Loucy (cell line): ENCODE measurements around the gene DDR1.
"Not testable (repeated sequence)": the region's sequence is repeated elsewhere in the genome, so short reads cannot be mapped to it uniquely, and the experiment has no call there.

Source experiments
- H2AFZ ChIP-seq: fragments of 200-600 bp; sonication (generic); 2 replicates; pipeline ENCODE4 v1.6.0; 2016; ENCODE audit warnings: antibody characterized with exemption, mild to moderate bottlenecking, low read length, moderate library complexity
- H3F3A ChIP-seq: fragments of 200-600 bp; 2 replicates; pipeline ENCODE4 v1.6.0; 2016; ENCODE audit warnings: antibody characterized with exemption, low read depth, mild to moderate bottlenecking
- H3K27me3 ChIP-seq: fragments of 200-600 bp; sonication (generic); 2 replicates; pipeline ENCODE4 v1.6.1; 2014; ENCODE audit warnings: low read length, mild to moderate bottlenecking; ENCODE audit not compliant: insufficient read depth, poor library complexity, severe bottlenecking
- H3K36me3 ChIP-seq: fragments of 200-600 bp; sonication (generic); 2 replicates; pipeline ENCODE4 v1.6.1; 2016; ENCODE audit warnings: low read length; ENCODE audit not compliant: insufficient read depth
- H3K4me1 ChIP-seq: fragments of 200-600 bp; sonication (generic); 2 replicates; pipeline ENCODE4 v1.5.1; 2014; ENCODE audit warnings: low read length, mild to moderate bottlenecking; ENCODE audit not compliant: insufficient read depth, poor library complexity, severe bottlenecking
- H3K4me2 ChIP-seq: fragments of 200-600 bp; sonication (generic); 2 replicates; pipeline ENCODE4 v1.6.0; 2014; ENCODE audit warnings: antibody characterized with exemption, low read length, low read depth, mild to moderate bottlenecking; ENCODE audit not compliant: poor library complexity, severe bottlenecking
- H3K4me3 ChIP-seq: fragments of 200-600 bp; sonication (generic); 2 replicates; pipeline ENCODE4 v1.5.1; 2014; ENCODE audit warnings: low read length, mild to moderate bottlenecking, mixed read lengths; ENCODE audit not compliant: poor library complexity, severe bottlenecking
- H3K79me2 ChIP-seq: fragments of 200-600 bp; sonication (generic); 2 replicates; pipeline ENCODE4 v1.6.1; 2014; ENCODE audit warnings: low read length; ENCODE audit not compliant: insufficient read depth
- H3K9ac ChIP-seq: fragments of 200-600 bp; sonication (generic); 2 replicates; pipeline ENCODE4 v1.6.0; 2014; ENCODE audit warnings: mild to moderate bottlenecking, low read depth, low read length, moderate library complexity; ENCODE audit not compliant: poor library complexity, severe bottlenecking
- H3K9me2 ChIP-seq: fragments of 200-600 bp; sonication (generic); replicated peaks from 2 replicates; pipeline ENCODE4 v1.6.1; 2016; ENCODE audit warnings: low read depth, low read length, mixed read lengths
- H3K9me3 ChIP-seq: fragments of 200-600 bp; sonication (generic); 2 replicates; pipeline ENCODE4 v1.6.1; 2014; ENCODE audit warnings: mild to moderate bottlenecking, antibody characterized with exemption, low read length, low read depth; ENCODE audit not compliant: insufficient read depth
- H4K20me1 ChIP-seq: fragments of 200-600 bp; sonication (generic); 2 replicates; pipeline ENCODE4 v1.6.0; 2014; ENCODE audit warnings: antibody characterized with exemption, low read length, mild to moderate bottlenecking; ENCODE audit not compliant: insufficient read depth, poor library complexity, severe bottlenecking
- CTCF ChIP-seq: fragments of 200-600 bp; sonication (generic); conservative IDR thresholded peaks from 2 replicates; pipeline ENCODE4 v1.5.1; 2014; ENCODE audit warnings: mild to moderate bottlenecking, antibody characterized with exemption, low read length
- EZH2phosphoT487 ChIP-seq: fragments of 200-600 bp; IDR thresholded peaks from 2 replicates; pipeline ENCODE4 v1.6.1; 2018; ENCODE audit warnings: antibody characterized with exemption, mild to moderate bottlenecking, moderate library complexity, borderline replicate concordance

Gene DDR1

DNA sequence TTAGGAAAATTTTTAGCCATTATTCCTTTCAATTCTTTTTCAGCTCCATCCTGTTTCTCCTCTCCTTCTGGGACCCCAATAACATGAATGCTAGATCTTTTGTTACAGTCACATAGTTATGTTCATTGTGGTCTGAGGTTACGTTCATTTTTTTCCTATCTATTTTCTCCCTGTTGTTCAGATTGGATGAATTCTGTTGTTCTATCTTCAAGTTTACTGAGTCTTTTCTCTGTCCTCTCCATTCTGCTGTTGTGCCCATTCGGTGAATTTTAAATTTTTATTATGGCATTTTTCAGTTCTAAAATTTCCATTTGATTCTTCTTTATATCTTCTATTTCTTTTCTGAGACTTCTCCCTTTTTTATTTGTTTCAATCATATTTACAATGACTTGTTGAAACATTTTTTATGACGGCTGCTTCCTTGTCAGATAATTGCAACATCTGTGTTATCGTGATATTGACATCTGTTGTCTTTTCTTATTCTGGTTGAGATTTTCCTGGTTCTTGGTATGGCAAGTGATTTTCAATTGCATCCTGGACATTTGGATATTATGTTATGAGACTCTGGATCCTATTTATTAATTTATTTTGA, 12.6 kb upstream of the DDR1 start:
- no peaks in the 10 kb centered on the region for H3F3A ChIP-seq
- no peaks in the 10 kb centered on the region for H3K79me2 ChIP-seq
- no peaks in the 10 kb centered on the region for H3K27me3 ChIP-seq

DNA sequence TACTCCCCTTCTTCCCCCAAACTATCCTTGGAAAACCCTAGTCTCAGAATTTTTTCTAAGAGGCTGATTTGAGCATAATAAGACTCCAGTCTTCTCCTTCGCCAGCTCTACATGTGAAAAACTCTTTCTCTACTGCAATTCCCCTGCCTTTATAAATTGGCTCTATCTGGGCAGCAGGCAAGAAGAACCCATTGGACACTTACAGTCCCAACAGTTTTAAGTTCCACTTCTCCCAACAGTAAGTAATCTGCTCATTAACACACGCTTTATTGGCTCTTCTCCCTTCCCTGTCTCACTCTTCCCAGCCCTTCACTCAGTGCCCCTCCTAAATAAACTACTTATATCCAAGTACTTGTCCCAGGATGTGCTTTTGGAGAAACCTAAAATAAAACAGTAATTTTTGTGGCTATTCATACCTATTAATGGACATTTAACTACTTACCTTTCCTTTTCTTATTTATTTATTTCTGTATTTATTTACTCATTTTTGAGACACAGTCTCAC, 11.1 kb upstream of the DDR1 start:
- H3K9ac ChIP-seq: no peak overlapping the region
- no peak overlapping the region for H3K4me2 ChIP-seq
- H4K20me1 ChIP-seq: no peaks in the 10 kb centered on the region

More for the DNA sequence above, 12.6 kb upstream of the DDR1 start:
- Histone ChIP-seq H2AFZ (no peak overlapping the region), H3K9ac (no peak overlapping the region), H3K4me3 (no peak overlapping the region), H3K36me3 (no peaks in the 10 kb centered on the region), H3K4me1 (no peaks in the 10 kb centered on the region), H4K20me1 (no peaks in the 10 kb centered on the region), H3K9me3 (peaks cover 9% of the 10 kb centered on the region; the same call in 1 of the 2 replicates), H3K4me2 (no peak overlapping the region), H3K9me2 (no peaks in the 10 kb centered on the region)
- TF ChIP-seq EZH2phosphoT487 (no peak), CTCF (no peak)

GRCh38 chr6:30873795-30874194, 10.5 kb upstream of the DDR1 start:
- H3K9me2 ChIP-seq, H4K20me1 ChIP-seq, H3F3A ChIP-seq, H3K4me3 ChIP-seq, H3K4me1 ChIP-seq, H3K79me2 ChIP-seq, H2AFZ ChIP-seq, H3K4me2 ChIP-seq, H3K36me3 ChIP-seq, H3K9me3 ChIP-seq, H3K27me3 ChIP-seq, H3K9ac ChIP-seq: not testable (repeated sequence)

More for the DNA sequence above, 11.1 kb upstream of the DDR1 start:
- Histone ChIP-seq H3F3A (no peaks in the 10 kb centered on the region), H3K9me2 (no peaks in the 10 kb centered on the region), H3K79me2 (no peaks in the 10 kb centered on the region), H3K4me1 (peaks cover 4% of the 10 kb centered on the region), H3K36me3 (no peaks in the 10 kb centered on the region), H3K9me3 (peaks cover 9% of the 10 kb centered on the region; the same call in 1 of the 2 replicates), H2AFZ (no peak overlapping the region), H3K4me3 (no peak overlapping the region), H3K27me3 (no peaks in the 10 kb centered on the region)
- TF ChIP-seq EZH2phosphoT487: no peak
- no peak for TF ChIP-seq CTCF
